Measurements from ENCODE around the gene BRAF.

Gene BRAF

DNA sequence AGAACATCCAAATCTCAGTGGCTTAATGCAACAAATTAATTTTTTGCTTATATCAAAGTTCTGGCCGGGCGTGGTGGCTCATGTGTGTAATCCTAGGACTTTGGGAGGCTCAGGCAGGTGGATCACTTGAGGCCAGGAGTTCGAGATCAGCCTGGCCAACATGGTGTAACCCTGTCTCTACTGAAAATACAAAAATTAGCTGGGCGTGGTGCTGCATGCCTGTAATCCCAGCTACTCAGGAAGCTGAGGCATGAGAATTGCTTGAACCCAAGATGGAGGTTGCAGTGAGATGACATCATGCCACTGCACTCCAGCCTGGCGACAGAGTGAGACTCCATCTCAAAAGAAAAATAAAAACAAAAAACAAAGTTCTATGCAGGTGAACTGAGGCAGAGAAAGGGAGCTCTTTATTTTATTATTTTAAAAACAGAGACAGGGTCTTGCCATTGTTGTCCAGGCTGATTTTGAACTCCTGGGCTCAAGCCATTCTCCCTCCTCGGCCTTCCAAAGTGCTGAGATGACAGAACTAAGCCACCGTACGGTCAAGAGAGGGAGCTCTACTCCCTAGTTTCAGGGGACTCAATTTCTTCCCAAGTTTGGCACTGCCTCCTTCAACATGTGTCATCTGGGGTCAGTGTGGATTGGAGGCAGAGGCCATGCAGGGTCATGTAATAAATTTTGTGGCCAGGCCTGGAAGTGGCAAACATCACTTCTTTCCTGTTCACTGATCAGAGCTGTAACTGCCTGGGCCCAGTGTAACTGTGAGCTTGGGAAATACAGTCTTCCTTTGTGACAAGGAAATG is 249.6 kb downstream of the BRAF start:
- no peaks in the 10 kb centered on the region for H3K9me3 ChIP-seq
- H3K27ac ChIP-seq, result no peak overlapping the region
- H3K4me1 ChIP-seq (ENCODE audit: control insufficient read depth in 1 of 2, insufficient read depth in 1 of 2, low read depth in 1 of 2, low read length in 1 of 2), result peaks cover 19 to 29% of the 10 kb centered on the region in 2 experiments
- peaks cover 10% of the 10 kb centered on the region for H3K36me3 ChIP-seq
- TF ChIP-seq CTCF (IDR thresholded peaks at IDR 0.05), result no peak
- H3K27me3 ChIP-seq, result no peaks in the 10 kb centered on the region
- H3K4me3 ChIP-seq (ENCODE audit: low read depth in 1 of 2, low read length in 1 of 2), result no peak overlapping the region

DNA sequence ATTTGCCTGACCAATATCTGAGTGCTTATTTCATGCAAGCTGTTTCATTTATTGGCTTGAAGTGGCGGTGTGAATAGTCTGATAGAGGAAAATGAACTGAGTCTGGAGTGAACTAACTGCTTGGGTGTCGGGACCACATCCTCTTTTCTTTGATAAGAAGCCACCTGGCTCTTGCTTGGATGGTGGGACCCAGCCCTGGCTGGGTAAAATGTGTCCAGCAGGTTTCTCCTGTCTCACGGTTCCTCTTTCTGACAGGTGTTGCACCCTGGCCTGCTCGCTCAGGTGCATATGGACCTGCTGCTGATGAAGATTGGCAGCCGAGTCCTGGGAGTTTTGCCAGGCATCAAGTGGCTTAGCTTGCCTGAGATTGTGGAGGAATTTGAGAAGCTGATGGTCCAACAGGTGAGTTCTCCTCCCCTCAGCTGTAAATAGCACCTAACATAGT is 250.4 kb downstream of the BRAF start:
- no peak overlapping the region for H3K27ac ChIP-seq
- no peaks in the 10 kb centered on the region for H3K9me3 ChIP-seq
- TF ChIP-seq CTCF (IDR thresholded peaks at IDR 0.05), result no peak
- H3K4me3 ChIP-seq (ENCODE audit: low read depth in 1 of 2, low read length in 1 of 2), result no peak overlapping the region
- peaks cover 19 to 29% of the 10 kb centered on the region in 2 experiments for H3K4me1 ChIP-seq (ENCODE audit: control insufficient read depth in 1 of 2, insufficient read depth in 1 of 2, low read depth in 1 of 2, low read length in 1 of 2)
- H3K36me3 ChIP-seq, result peaks cover 5% of the 10 kb centered on the region
- H3K27me3 ChIP-seq, result no peaks in the 10 kb centered on the region

GRCh38 chr7:140673774-140674155 is 251.0 kb downstream of the BRAF start:
- TF ChIP-seq CTCF (IDR thresholded peaks at IDR 0.05), result no peak
- no peaks in the 10 kb centered on the region for H3K36me3 ChIP-seq
- H3K9me3 ChIP-seq, result no peaks in the 10 kb centered on the region
- H3K27me3 ChIP-seq, result no peaks in the 10 kb centered on the region
- H3K4me1 ChIP-seq (ENCODE audit: control insufficient read depth in 1 of 2, insufficient read depth in 1 of 2, low read depth in 1 of 2, low read length in 1 of 2), result peaks cover 19 to 29% of the 10 kb centered on the region in 2 experiments
- H3K4me3 ChIP-seq (ENCODE audit: low read depth in 1 of 2, low read length in 1 of 2), result peak overlapping the region; percentile 75 to 83
- peak overlapping the region; percentile 69 for H3K27ac ChIP-seq

GRCh38 chr7:140673063-140673773 is 251.5 kb downstream of the BRAF start:
- Histone ChIP-seq H3K4me1 (ENCODE audit: control insufficient read depth in 1 of 2, insufficient read depth in 1 of 2, low read depth in 1 of 2, low read length in 1 of 2) (peaks cover 19 to 29% of the 10 kb centered on the region in 2 experiments), H3K4me3 (ENCODE audit: low read depth in 1 of 2, low read length in 1 of 2) (peak overlapping the region; percentile 75 to 83), H3K27ac (peak overlapping the region; percentile 69), H3K27me3 (no peaks in the 10 kb centered on the region), H3K9me3 (no peaks in the 10 kb centered on the region), H3K36me3 (no peaks in the 10 kb centered on the region)
- TF ChIP-seq CTCF (IDR thresholded peaks at IDR 0.05), result no peak

GRCh38 chr7:140672382-140673062 is 252.2 kb downstream of the BRAF start, which contains the start of gene ADCK2:
ADCK2 (plus strand) TSS chr7:140672945; CDS start chr7:140673331, 386 bp downstream.
- H3K4me1 ChIP-seq (ENCODE audit: control insufficient read depth in 1 of 2, insufficient read depth in 1 of 2, low read depth in 1 of 2, low read length in 1 of 2), result peaks cover 19 to 29% of the 10 kb centered on the region in 2 experiments
- TF ChIP-seq CTCF (IDR thresholded peaks at IDR 0.05), result no peak
- H3K4me3 ChIP-seq (ENCODE audit: low read depth in 1 of 2, low read length in 1 of 2), result peak within 1 kb of the TSS; percentile 75 to 83
- H3K27me3 ChIP-seq, result no peaks in the 10 kb centered on the region
- no peaks in the 10 kb centered on the region for H3K9me3 ChIP-seq
- peak within 1 kb of the TSS; percentile 69 for H3K27ac ChIP-seq
- H3K36me3 ChIP-seq, result no peaks in the 10 kb centered on the region
